ENCODE data around the gene RAB33B.
"Not testable (repeated sequence)": the region's sequence is repeated elsewhere in the genome, so short reads cannot be mapped to it uniquely, and the experiment has no call there.

Gene RAB33B

GRCh38 chr4:139465922-139466321 is 12.0 kb downstream of the RAB33B start:
- no peak overlapping the region for H3K9ac ChIP-seq (ENCODE audit: low read length)
- peaks cover 5% of the 10 kb centered on the region for H3K4me1 ChIP-seq (ENCODE audit: control insufficient read depth, low read depth, low read length)
- no peak overlapping the region for H3K4me3 ChIP-seq (ENCODE audit: low read length)
- H3K27me3 ChIP-seq (ENCODE audit: control insufficient read depth, insufficient read depth, low read length) = no peaks in the 10 kb centered on the region
- no peaks in the 10 kb centered on the region for H3K9me3 ChIP-seq (ENCODE audit: control insufficient read depth, low read depth, low read length)
- no peak overlapping the region for H3K27ac ChIP-seq (ENCODE audit: low read length)
- H3K36me3 ChIP-seq (ENCODE audit: control insufficient read depth, low read depth, low read length) = no peaks in the 10 kb centered on the region

- H3K4me3 ChIP-seq (ENCODE audit: low read length); H3K27ac ChIP-seq (ENCODE audit: low read length); H3K4me1 ChIP-seq (ENCODE audit: control insufficient read depth, low read depth, low read length); H3K27me3 ChIP-seq (ENCODE audit: control insufficient read depth, insufficient read depth, low read length); H3K36me3 ChIP-seq (ENCODE audit: control insufficient read depth, low read depth, low read length); H3K9me3 ChIP-seq (ENCODE audit: control insufficient read depth, low read depth, low read length); H3K9ac ChIP-seq (ENCODE audit: low read length): not testable (repeated sequence)
Observed at GRCh38 chr4:139468756-139469155, 14.8 kb downstream of the RAB33B start.

- peaks cover 10% of the 10 kb centered on the region for H3K36me3 ChIP-seq (ENCODE audit: control insufficient read depth, low read depth, low read length)
- no peaks in the 10 kb centered on the region for H3K4me1 ChIP-seq (ENCODE audit: control insufficient read depth, low read depth, low read length)
- H3K27ac ChIP-seq (ENCODE audit: low read length) = no peak overlapping the region
- no peak overlapping the region for H3K9ac ChIP-seq (ENCODE audit: low read length)
- H3K9me3 ChIP-seq (ENCODE audit: control insufficient read depth, low read depth, low read length) = no peaks in the 10 kb centered on the region
- H3K27me3 ChIP-seq (ENCODE audit: control insufficient read depth, insufficient read depth, low read length) = no peaks in the 10 kb centered on the region
- H3K4me3 ChIP-seq (ENCODE audit: low read length) = no peak overlapping the region
Observed at GRCh38 chr4:139469216-139469615, 15.3 kb downstream of the RAB33B start.

- peaks cover 10% of the 10 kb centered on the region for H3K36me3 ChIP-seq (ENCODE audit: control insufficient read depth, low read depth, low read length)
- H3K27me3 ChIP-seq (ENCODE audit: control insufficient read depth, insufficient read depth, low read length) = no peaks in the 10 kb centered on the region
- no peaks in the 10 kb centered on the region for H3K4me1 ChIP-seq (ENCODE audit: control insufficient read depth, low read depth, low read length)
- H3K4me3 ChIP-seq (ENCODE audit: low read length) = no peak overlapping the region
- H3K9me3 ChIP-seq (ENCODE audit: control insufficient read depth, low read depth, low read length) = no peaks in the 10 kb centered on the region
- H3K27ac ChIP-seq (ENCODE audit: low read length) = no peak overlapping the region
- H3K9ac ChIP-seq (ENCODE audit: low read length) = no peak overlapping the region
Observed at GRCh38 chr4:139469869-139470268, 15.9 kb downstream of the RAB33B start.

GRCh38 chr4:139470295-139470694 is 16.4 kb downstream of the RAB33B start:
- no peak overlapping the region for H3K9ac ChIP-seq (ENCODE audit: low read length)
- H3K4me3 ChIP-seq (ENCODE audit: low read length) = no peak overlapping the region
- no peaks in the 10 kb centered on the region for H3K4me1 ChIP-seq (ENCODE audit: control insufficient read depth, low read depth, low read length)
- no peaks in the 10 kb centered on the region for H3K9me3 ChIP-seq (ENCODE audit: control insufficient read depth, low read depth, low read length)
- H3K27me3 ChIP-seq (ENCODE audit: control insufficient read depth, insufficient read depth, low read length) = no peaks in the 10 kb centered on the region
- H3K36me3 ChIP-seq (ENCODE audit: control insufficient read depth, low read depth, low read length) = peaks cover 10% of the 10 kb centered on the region
- H3K27ac ChIP-seq (ENCODE audit: low read length) = no peak overlapping the region

- no peaks in the 10 kb centered on the region for H3K27me3 ChIP-seq (ENCODE audit: control insufficient read depth, insufficient read depth, low read length)
- no peak overlapping the region for H3K4me3 ChIP-seq (ENCODE audit: low read length)
- no peaks in the 10 kb centered on the region for H3K9me3 ChIP-seq (ENCODE audit: control insufficient read depth, low read depth, low read length)
- H3K4me1 ChIP-seq (ENCODE audit: control insufficient read depth, low read depth, low read length) = no peaks in the 10 kb centered on the region
- peaks cover 10% of the 10 kb centered on the region for H3K36me3 ChIP-seq (ENCODE audit: control insufficient read depth, low read depth, low read length)
- no peak overlapping the region for H3K9ac ChIP-seq (ENCODE audit: low read length)
- H3K27ac ChIP-seq (ENCODE audit: low read length) = no peak overlapping the region
Observed at GRCh38 chr4:139470997-139471665, 17.2 kb downstream of the RAB33B start.

- Histone ChIP-seq H3K9me3 (ENCODE audit: control insufficient read depth, low read depth, low read length) (no peaks in the 10 kb centered on the region), H3K36me3 (ENCODE audit: control insufficient read depth, low read depth, low read length) (peaks cover 10% of the 10 kb centered on the region)
Observed at GRCh38 chr4:139472852-139473251, 18.9 kb downstream of the RAB33B start.

GRCh38 chr4:139476363-139476762 is 22.4 kb downstream of the RAB33B start:
- H3K36me3 ChIP-seq (ENCODE audit: control insufficient read depth, low read depth, low read length) = peaks cover 10% of the 10 kb centered on the region
- H3K4me1 ChIP-seq (ENCODE audit: control insufficient read depth, low read depth, low read length) = no peaks in the 10 kb centered on the region
- H3K9me3 ChIP-seq (ENCODE audit: control insufficient read depth, low read depth, low read length) = no peaks in the 10 kb centered on the region
- H3K9ac ChIP-seq (ENCODE audit: low read length) = no peak overlapping the region
- H3K27me3 ChIP-seq (ENCODE audit: control insufficient read depth, insufficient read depth, low read length) = no peaks in the 10 kb centered on the region
- no peak overlapping the region for H3K27ac ChIP-seq (ENCODE audit: low read length)
- no peak overlapping the region for H3K4me3 ChIP-seq (ENCODE audit: low read length)

More at GRCh38 chr4:139472852-139473251, 18.9 kb downstream of the RAB33B start:
- H3K9ac ChIP-seq (ENCODE audit: low read length) = no peak overlapping the region
- H3K27ac ChIP-seq (ENCODE audit: low read length) = no peak overlapping the region
- H3K27me3 ChIP-seq (ENCODE audit: control insufficient read depth, insufficient read depth, low read length) = no peaks in the 10 kb centered on the region
- H3K4me1 ChIP-seq (ENCODE audit: control insufficient read depth, low read depth, low read length) = no peaks in the 10 kb centered on the region
- H3K4me3 ChIP-seq (ENCODE audit: low read length) = no peak overlapping the region

GRCh38 chr4:139481465-139481864 is 27.5 kb downstream of the RAB33B start:
- Histone ChIP-seq H3K4me1 (ENCODE audit: control insufficient read depth, low read depth, low read length) (no peaks in the 10 kb centered on the region), H3K9me3 (ENCODE audit: control insufficient read depth, low read depth, low read length) (no peaks in the 10 kb centered on the region), H3K27me3 (ENCODE audit: control insufficient read depth, insufficient read depth, low read length) (no peaks in the 10 kb centered on the region), H3K4me3 (ENCODE audit: low read length) (no peak overlapping the region), H3K27ac (ENCODE audit: low read length) (no peak overlapping the region), H3K36me3 (ENCODE audit: control insufficient read depth, low read depth, low read length) (no peaks in the 10 kb centered on the region), H3K9ac (ENCODE audit: low read length) (no peak overlapping the region)

- Histone ChIP-seq H3K27me3 (ENCODE audit: control insufficient read depth, insufficient read depth, low read length) (no peaks in the 10 kb centered on the region), H3K9me3 (ENCODE audit: control insufficient read depth, low read depth, low read length) (no peaks in the 10 kb centered on the region), H3K27ac (ENCODE audit: low read length) (no peak overlapping the region)
Observed at GRCh38 chr4:139483000-139483399, 29.1 kb downstream of the RAB33B start.

GRCh38 chr4:139484783-139485311 is 30.9 kb downstream of the RAB33B start:
- Histone ChIP-seq H3K27me3 (ENCODE audit: control insufficient read depth, insufficient read depth, low read length) (no peaks in the 10 kb centered on the region), H3K9ac (ENCODE audit: low read length) (no peak overlapping the region), H3K4me1 (ENCODE audit: control insufficient read depth, low read depth, low read length) (no peaks in the 10 kb centered on the region), H3K9me3 (ENCODE audit: control insufficient read depth, low read depth, low read length) (no peaks in the 10 kb centered on the region), H3K27ac (ENCODE audit: low read length) (no peak overlapping the region), H3K36me3 (ENCODE audit: control insufficient read depth, low read depth, low read length) (no peaks in the 10 kb centered on the region), H3K4me3 (ENCODE audit: low read length) (no peak overlapping the region)

More at GRCh38 chr4:139483000-139483399, 29.1 kb downstream of the RAB33B start:
- H3K4me3 ChIP-seq (ENCODE audit: low read length) = no peak overlapping the region
- H3K36me3 ChIP-seq (ENCODE audit: control insufficient read depth, low read depth, low read length) = no peaks in the 10 kb centered on the region
- no peaks in the 10 kb centered on the region for H3K4me1 ChIP-seq (ENCODE audit: control insufficient read depth, low read depth, low read length)
- H3K9ac ChIP-seq (ENCODE audit: low read length) = no peak overlapping the region

- Histone ChIP-seq H3K4me3 (ENCODE audit: low read length) (no peak overlapping the region), H3K9ac (ENCODE audit: low read length) (no peak overlapping the region), H3K36me3 (ENCODE audit: control insufficient read depth, low read depth, low read length) (no peaks in the 10 kb centered on the region), H3K27ac (ENCODE audit: low read length) (no peak overlapping the region), H3K4me1 (ENCODE audit: control insufficient read depth, low read depth, low read length) (peaks cover 6% of the 10 kb centered on the region), H3K9me3 (ENCODE audit: control insufficient read depth, low read depth, low read length) (no peaks in the 10 kb centered on the region), H3K27me3 (ENCODE audit: control insufficient read depth, insufficient read depth, low read length) (no peaks in the 10 kb centered on the region)
Observed at GRCh38 chr4:139488442-139488841, 34.5 kb downstream of the RAB33B start.
